Left cardiac atrium (tissue), 4 donors: Measurements from ENCODE around the gene KATNAL2. TPM values are rescaled to one million over a fixed set of nuclear protein-coding genes. Genes with fewer than 3 reads are reported as not detected.

Source experiments
- ATAC-seq, 2 donors: fragments of 200-7000 bp; cut with Tn5 transposase; one replicate each; pipeline ENCODE4 v1.9.1; 2020; ENCODE audit warnings: mild to moderate bottlenecking in 2 of 2, moderate library complexity in 2 of 2
- DNase-seq: peaks from one replicate; pipeline ENCODE4 v3.0.0-alpha.2; 2020
- intact Hi-C, 2 donors: fragments of 100-400 bp; cut with DNase I; formaldehyde crosslinking; loops; one replicate each; pipeline versions ENCODE4 v1.14.1 to v1.15.1; 2022 to 2023
- total RNA-seq, 2 donors: library from RNA; stranded (reverse); fragmentation: NEBNext Ultra II Directional; extraction: Animal tissue kit (Norgen Biotek cat#: 25700); gene quantifications; one replicate each; pipeline ENCODE4 v1.2.1, GENCODE V29; 2021
- donor health status: DM: no; HTN: yes; CAD: no.
- donor health status: DM: no; HTN: yes; CAD: no; lungs with severe emphysema.
- donor health status: DM: yes; HTN: yes; CAD: no.
- donor health status: Dilated cardiomyopathy.

KATNAL2 gene
- total RNA-seq, 2 donors from 2014 or later = 3.4 to 4.1 TPM

DNA sequence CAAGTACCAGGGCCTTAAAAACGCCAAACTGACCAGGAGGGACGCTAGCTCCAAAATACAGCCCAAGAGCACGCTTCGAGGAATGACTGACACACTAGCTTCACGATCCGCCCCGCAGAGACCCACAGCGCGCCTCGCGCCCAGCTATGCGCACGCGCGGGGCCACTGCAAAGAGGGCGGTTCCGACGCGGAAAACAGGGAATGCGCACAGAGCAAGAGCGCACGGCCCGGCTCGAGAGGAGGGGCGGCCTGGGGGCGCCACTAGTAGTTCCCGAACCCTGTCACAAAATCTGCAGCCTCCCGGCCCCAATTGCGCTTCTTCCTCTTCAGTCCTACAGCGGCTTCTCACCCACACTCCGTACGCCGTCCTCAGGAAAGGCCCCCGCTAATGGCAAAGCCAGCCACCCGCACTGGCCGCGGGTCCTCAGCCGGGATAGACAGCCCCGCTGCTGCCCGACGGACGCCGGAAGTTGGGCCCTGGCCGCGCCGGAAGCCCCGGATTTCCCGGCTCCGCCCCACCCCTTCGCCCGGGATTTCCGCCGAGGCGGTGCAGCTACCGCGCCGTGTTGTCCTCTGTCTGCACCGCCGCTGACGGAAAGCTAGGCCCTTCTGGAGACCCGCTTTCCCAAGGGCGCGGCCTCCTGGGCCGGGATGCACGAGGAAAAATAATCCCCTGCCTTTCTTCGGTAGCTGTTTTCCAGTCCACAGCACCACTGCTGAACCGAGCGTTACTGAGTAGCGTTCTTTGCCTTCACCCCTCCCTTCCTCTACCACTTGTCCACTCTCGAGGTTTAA, 232.8 kb downstream of the KATNAL2 start, which contains the start of gene HDHD2:
Gene HDHD2 (minus strand): TSS at position 472 of the 795 bp plus-strand sequence. CDS start 14,061 bp downstream, outside the sequence.
- intact Hi-C loops = no loop called here
- ATAC-seq = peak; percentile 96 to 98

DNA sequence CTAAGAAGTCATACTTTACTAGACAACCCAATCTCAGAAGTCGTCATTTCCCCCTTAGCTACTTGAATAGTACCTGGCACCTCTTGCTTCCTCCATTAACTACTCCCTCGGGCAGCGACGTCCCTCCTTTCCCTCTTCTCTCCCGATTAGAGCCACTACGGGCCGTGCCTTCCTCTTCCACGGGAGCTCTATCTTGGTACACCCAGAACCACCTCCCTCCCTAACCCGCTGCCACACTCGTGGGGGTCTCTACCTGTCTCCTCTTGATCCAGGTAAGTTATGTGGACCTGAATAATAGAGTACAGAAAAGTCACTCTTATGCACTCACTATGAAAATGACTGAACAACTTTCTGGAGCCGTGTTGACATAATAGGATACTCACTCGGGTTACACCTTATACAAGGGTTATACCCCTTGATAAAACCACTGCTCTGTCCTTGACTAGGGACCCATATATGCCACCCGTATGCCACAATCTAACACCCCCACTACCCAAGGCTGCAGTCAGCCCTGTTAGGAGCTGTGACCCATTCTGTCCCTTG, 233.5 kb downstream of the KATNAL2 start:
- intact Hi-C loops = no loop called here
- DNase-seq (no peak), ATAC-seq (peak; percentile 21 to 28)

More for the DNA sequence above, 232.8 kb downstream of the KATNAL2 start, which contains the start of gene HDHD2:
- peak; percentile 91 for DNase-seq

DNA sequence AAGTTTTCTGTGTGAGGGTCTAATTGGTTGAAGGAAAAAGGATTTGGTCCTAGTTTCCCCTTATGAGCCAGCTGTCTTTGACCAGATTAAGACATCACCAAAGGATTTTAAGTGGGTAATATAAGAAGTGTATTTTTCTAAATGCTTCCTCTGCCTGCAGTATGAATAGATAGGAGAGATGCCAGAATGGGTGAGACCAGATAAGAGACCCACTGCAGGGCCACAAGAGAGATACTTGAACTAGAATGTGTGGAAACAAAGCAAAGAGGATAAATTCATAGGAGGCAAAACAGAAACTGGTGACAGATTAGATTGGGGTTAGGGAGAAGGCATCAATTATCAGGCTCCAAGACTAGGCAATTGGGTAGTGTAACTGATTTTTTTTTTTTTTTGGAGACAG, 234.0 kb downstream of the KATNAL2 start:
- DNase-seq = no peak
- intact Hi-C loops = no loop called here
- no peak for ATAC-seq

Other genes with a start within 250 kb of the KATNAL2 start
- 1 to 10 TPM; 2.5 to 5.2 TPM for gene ST8SIA5, start 160.5 kb upstream of the KATNAL2 start, total RNA-seq
- 10 to 100 TPM; 28.5 to 36.6 TPM for gene PIAS2, start 95 bp upstream of the KATNAL2 start, total RNA-seq
- gene ELOA2, start 118.0 kb downstream of the KATNAL2 start, total RNA-seq = not detected
- gene HDHD2, start 232.9 kb downstream of the KATNAL2 start, total RNA-seq = 10 to 100 TPM; 37.6 to 40.6 TPM